ENCODE data around the gene TRIM60.
"Not testable (repeated sequence)": the region's sequence is repeated elsewhere in the genome, so short reads cannot be mapped to it uniquely, and the experiment has no call there.

Gene TRIM60

GRCh38 chr4:165009493-165010227 lies 22.1 kb upstream of the TRIM60 start:
- DNase-seq (ENCODE audit: low read depth), result no peak
- Histone ChIP-seq H3K9me3 (ENCODE audit: control insufficient read depth, low read length) (no peaks in the 10 kb centered on the region), H3K36me3 (ENCODE audit: control insufficient read depth, insufficient read depth, low read length, severe bottlenecking) (no peaks in the 10 kb centered on the region), H3K9ac (ENCODE audit: low read length) (no peak overlapping the region), H3K4me3 (ENCODE audit: low read length) (no peak overlapping the region), H3K27me3 (replicated peaks; ENCODE audit: control insufficient read depth, insufficient read depth, low read length) (peaks cover 12% of the 10 kb centered on the region), H3K4me1 (ENCODE audit: control insufficient read depth, insufficient read depth, low read length) (no peaks in the 10 kb centered on the region)

- Histone ChIP-seq H3K9ac (ENCODE audit: low read length) (no peak overlapping the region), H3K9me3 (ENCODE audit: control insufficient read depth, low read length) (no peaks in the 10 kb centered on the region), H3K4me3 (ENCODE audit: low read length) (no peak overlapping the region), H3K36me3 (ENCODE audit: control insufficient read depth, insufficient read depth, low read length, severe bottlenecking) (no peaks in the 10 kb centered on the region), H3K27me3 (replicated peaks; ENCODE audit: control insufficient read depth, insufficient read depth, low read length) (peaks cover 12% of the 10 kb centered on the region), H3K4me1 (ENCODE audit: control insufficient read depth, insufficient read depth, low read length) (no peaks in the 10 kb centered on the region)
- DNase-seq (ENCODE audit: low read depth), result no peak
Measured at GRCh38 chr4:165010487-165010886, 21.3 kb upstream of the TRIM60 start.

GRCh38 chr4:165010991-165011390 lies 20.8 kb upstream of the TRIM60 start:
- H3K27me3 ChIP-seq (replicated peaks; ENCODE audit: control insufficient read depth, insufficient read depth, low read length), result peaks cover 12% of the 10 kb centered on the region
- H3K36me3 ChIP-seq (ENCODE audit: control insufficient read depth, insufficient read depth, low read length, severe bottlenecking), result no peaks in the 10 kb centered on the region
- DNase-seq (ENCODE audit: low read depth), result no peak
- no peaks in the 10 kb centered on the region for H3K4me1 ChIP-seq (ENCODE audit: control insufficient read depth, insufficient read depth, low read length)
- no peaks in the 10 kb centered on the region for H3K9me3 ChIP-seq (ENCODE audit: control insufficient read depth, low read length)
- H3K9ac ChIP-seq (ENCODE audit: low read length), result no peak overlapping the region
- no peak overlapping the region for H3K4me3 ChIP-seq (ENCODE audit: low read length)

- Histone ChIP-seq H3K9ac (ENCODE audit: low read length) (no peak overlapping the region), H3K36me3 (ENCODE audit: control insufficient read depth, insufficient read depth, low read length, severe bottlenecking) (no peaks in the 10 kb centered on the region), H3K9me3 (ENCODE audit: control insufficient read depth, low read length) (no peaks in the 10 kb centered on the region), H3K27me3 (replicated peaks; ENCODE audit: control insufficient read depth, insufficient read depth, low read length) (peaks cover 12% of the 10 kb centered on the region), H3K4me1 (ENCODE audit: control insufficient read depth, insufficient read depth, low read length) (no peaks in the 10 kb centered on the region), H3K4me3 (ENCODE audit: low read length) (no peak overlapping the region)
- DNase-seq (ENCODE audit: low read depth), result no peak
Measured at GRCh38 chr4:165011403-165011802, 20.4 kb upstream of the TRIM60 start.

- H3K9me3 ChIP-seq (ENCODE audit: control insufficient read depth, low read length), result no peaks in the 10 kb centered on the region
- peaks cover 12% of the 10 kb centered on the region for H3K27me3 ChIP-seq (replicated peaks; ENCODE audit: control insufficient read depth, insufficient read depth, low read length)
- H3K4me3 ChIP-seq (ENCODE audit: low read length), result no peak overlapping the region
- no peaks in the 10 kb centered on the region for H3K36me3 ChIP-seq (ENCODE audit: control insufficient read depth, insufficient read depth, low read length, severe bottlenecking)
- H3K9ac ChIP-seq (ENCODE audit: low read length), result no peak overlapping the region
- H3K4me1 ChIP-seq (ENCODE audit: control insufficient read depth, insufficient read depth, low read length), result no peaks in the 10 kb centered on the region
- DNase-seq (ENCODE audit: low read depth), result no peak
Measured at GRCh38 chr4:165013691-165014090, 18.1 kb upstream of the TRIM60 start.

GRCh38 chr4:165016971-165017370 lies 14.8 kb upstream of the TRIM60 start:
- no peaks in the 10 kb centered on the region for H3K4me1 ChIP-seq (ENCODE audit: control insufficient read depth, insufficient read depth, low read length)
- no peaks in the 10 kb centered on the region for H3K36me3 ChIP-seq (ENCODE audit: control insufficient read depth, insufficient read depth, low read length, severe bottlenecking)
- no peak overlapping the region for H3K4me3 ChIP-seq (ENCODE audit: low read length)
- no peak overlapping the region for H3K9ac ChIP-seq (ENCODE audit: low read length)
- DNase-seq (ENCODE audit: low read depth), result no peak
- H3K27me3 ChIP-seq (replicated peaks; ENCODE audit: control insufficient read depth, insufficient read depth, low read length), result no peaks in the 10 kb centered on the region
- no peaks in the 10 kb centered on the region for H3K9me3 ChIP-seq (ENCODE audit: control insufficient read depth, low read length)

- H3K36me3 ChIP-seq (ENCODE audit: control insufficient read depth, insufficient read depth, low read length, severe bottlenecking); H3K27me3 ChIP-seq (replicated peaks; ENCODE audit: control insufficient read depth, insufficient read depth, low read length); H3K4me3 ChIP-seq (ENCODE audit: low read length); H3K9ac ChIP-seq (ENCODE audit: low read length); H3K4me1 ChIP-seq (ENCODE audit: control insufficient read depth, insufficient read depth, low read length); H3K9me3 ChIP-seq (ENCODE audit: control insufficient read depth, low read length); DNase-seq (ENCODE audit: low read depth): not testable (repeated sequence)
Measured at GRCh38 chr4:165019995-165020394, 11.8 kb upstream of the TRIM60 start.

- H3K9me3 ChIP-seq (ENCODE audit: control insufficient read depth, low read length); H3K4me3 ChIP-seq (ENCODE audit: low read length); H3K9ac ChIP-seq (ENCODE audit: low read length); H3K36me3 ChIP-seq (ENCODE audit: control insufficient read depth, insufficient read depth, low read length, severe bottlenecking); DNase-seq (ENCODE audit: low read depth); H3K27me3 ChIP-seq (replicated peaks; ENCODE audit: control insufficient read depth, insufficient read depth, low read length); H3K4me1 ChIP-seq (ENCODE audit: control insufficient read depth, insufficient read depth, low read length): not testable (repeated sequence)
Measured at GRCh38 chr4:165025782-165026181, 6.0 kb upstream of the TRIM60 start.

- no peaks in the 10 kb centered on the region for H3K9me3 ChIP-seq (ENCODE audit: control insufficient read depth, low read length)
- no peaks in the 10 kb centered on the region for H3K36me3 ChIP-seq (ENCODE audit: control insufficient read depth, insufficient read depth, low read length, severe bottlenecking)
- H3K4me3 ChIP-seq (ENCODE audit: low read length), result no peak overlapping the region
- no peaks in the 10 kb centered on the region for H3K4me1 ChIP-seq (ENCODE audit: control insufficient read depth, insufficient read depth, low read length)
- no peak overlapping the region for H3K9ac ChIP-seq (ENCODE audit: low read length)
- H3K27me3 ChIP-seq (replicated peaks; ENCODE audit: control insufficient read depth, insufficient read depth, low read length), result no peaks in the 10 kb centered on the region
- DNase-seq (ENCODE audit: low read depth), result no peak
Measured at GRCh38 chr4:165027762-165028402, 3.9 kb upstream of the TRIM60 start.

GRCh38 chr4:165048170-165048569 lies 16.4 kb downstream of the TRIM60 start:
- Histone ChIP-seq H3K4me1 (ENCODE audit: control insufficient read depth, insufficient read depth, low read length) (no peaks in the 10 kb centered on the region), H3K36me3 (ENCODE audit: control insufficient read depth, insufficient read depth, low read length, severe bottlenecking) (no peaks in the 10 kb centered on the region), H3K9me3 (ENCODE audit: control insufficient read depth, low read length) (no peaks in the 10 kb centered on the region), H3K9ac (ENCODE audit: low read length) (no peak overlapping the region), H3K27me3 (replicated peaks; ENCODE audit: control insufficient read depth, insufficient read depth, low read length) (no peaks in the 10 kb centered on the region), H3K4me3 (ENCODE audit: low read length) (no peak overlapping the region)
- no peak for DNase-seq (ENCODE audit: low read depth)

- Histone ChIP-seq H3K9me3 (ENCODE audit: control insufficient read depth, low read length) (no peaks in the 10 kb centered on the region), H3K27me3 (replicated peaks; ENCODE audit: control insufficient read depth, insufficient read depth, low read length) (no peaks in the 10 kb centered on the region), H3K4me3 (ENCODE audit: low read length) (no peak overlapping the region), H3K9ac (ENCODE audit: low read length) (no peak overlapping the region), H3K36me3 (ENCODE audit: control insufficient read depth, insufficient read depth, low read length, severe bottlenecking) (no peaks in the 10 kb centered on the region), H3K4me1 (ENCODE audit: control insufficient read depth, insufficient read depth, low read length) (no peaks in the 10 kb centered on the region)
- no peak for DNase-seq (ENCODE audit: low read depth)
Measured at GRCh38 chr4:165052627-165053026, 20.8 kb downstream of the TRIM60 start.

- H3K4me1 ChIP-seq (ENCODE audit: control insufficient read depth, insufficient read depth, low read length), result no peaks in the 10 kb centered on the region
- no peak within 1 kb of the TSS for H3K4me3 ChIP-seq (ENCODE audit: low read length)
- DNase-seq (ENCODE audit: low read depth), result no peak
- H3K36me3 ChIP-seq (ENCODE audit: control insufficient read depth, insufficient read depth, low read length, severe bottlenecking), result no peaks in the 10 kb centered on the region
- no peaks in the 10 kb centered on the region for H3K27me3 ChIP-seq (replicated peaks; ENCODE audit: control insufficient read depth, insufficient read depth, low read length)
- no peaks in the 10 kb centered on the region for H3K9me3 ChIP-seq (ENCODE audit: control insufficient read depth, low read length)
- H3K9ac ChIP-seq (ENCODE audit: low read length), result no peak within 1 kb of the TSS
Measured at GRCh38 chr4:165053645-165054044, 21.8 kb downstream of the TRIM60 start, which contains the start of gene TRIM75. Gene TRIM75, plus strand, starts transcription at chr4:165053866. Its CDS starts 5,282 bp downstream, at chr4:165059148.

Measured in adipocyte (in vitro differentiated cells).